T-cell (primary cell): ENCODE data around the gene DPRX. TPM values are rescaled to one million over a fixed set of nuclear protein-coding genes. Genes with fewer than 3 reads are reported as not detected.

ENCODE experiments used
- total RNA-seq, 35 experiments: library from RNA in 6 of 35; stranded (reverse) in 6 of 35; fragments of 120-200 nt in 1 of 35; gene quantifications; one replicate each; pipeline versions ENCODE4 v1.2.1 to v1.2.4 and lab custom pipeline; 2013 to 2026

Gene DPRX
- total RNA-seq, 5 donors from 2014 or later (not counting 1 experiment from before 2014, with no cell fraction given), result not detected

Other genes with a start within 250 kb of the DPRX start
- gene ZNF765, start 236.8 kb upstream of the DPRX start, total RNA-seq, result 10 to 100 TPM in 4 of 5 donors, 1 to 10 TPM in 1; 8.7 to 19.9 (median 13.9) TPM
- 10 to 100 TPM in 3 of 5 donors, 1 to 10 TPM in 2; 9.6 to 14.5 (median 13.0) TPM for gene ZNF761, start 200.0 kb upstream of the DPRX start, total RNA-seq
- gene ZNF813, start 164.3 kb upstream of the DPRX start, total RNA-seq, result 1 to 10 TPM; 4.4 to 7.6 (median 6.6) TPM
- 100 to 1,000 TPM in 2 of 5 donors, 10 to 100 TPM in 3; 35.9 to 455 (median 48.5) TPM for gene ZNF331, start 93.9 kb upstream of the DPRX start, total RNA-seq
- not detected for gene NLRP12, start 192.3 kb downstream of the DPRX start, total RNA-seq
- 100 to 1,000 TPM in 2 of 5 donors, 10 to 100 TPM in 3; 49.9 to 335 (median 70.9) TPM for gene MYADM, start 235.9 kb downstream of the DPRX start, total RNA-seq